ENCODE data around the gene RPL13.
A peak's percentile ranks its signal among the peaks of the same experiment; 100 is the strongest.

The RPL13 gene

DNA sequence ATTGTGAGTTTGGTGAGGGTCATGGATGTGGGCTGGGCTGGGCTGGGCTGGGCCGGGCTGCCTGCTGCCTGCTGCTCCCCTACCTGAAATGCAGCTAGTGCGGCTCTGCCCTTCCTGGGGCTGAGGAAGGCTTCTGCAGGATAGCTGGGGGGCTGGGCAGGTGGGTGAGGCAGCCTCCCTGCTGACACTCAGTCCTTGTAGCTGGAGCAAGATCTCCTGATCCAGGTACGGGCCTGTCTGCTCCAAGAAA, 4.7 kb downstream of the RPL13 start:
- no peaks in the 10 kb centered on the region for H3K9me2 ChIP-seq (replicated peaks; ENCODE audit: control insufficient read depth, low read length)
- peak overlapping the region; percentile 85 for H3K4me2 ChIP-seq (ENCODE audit: low read length)
- TF ChIP-seq, protein P1, sequence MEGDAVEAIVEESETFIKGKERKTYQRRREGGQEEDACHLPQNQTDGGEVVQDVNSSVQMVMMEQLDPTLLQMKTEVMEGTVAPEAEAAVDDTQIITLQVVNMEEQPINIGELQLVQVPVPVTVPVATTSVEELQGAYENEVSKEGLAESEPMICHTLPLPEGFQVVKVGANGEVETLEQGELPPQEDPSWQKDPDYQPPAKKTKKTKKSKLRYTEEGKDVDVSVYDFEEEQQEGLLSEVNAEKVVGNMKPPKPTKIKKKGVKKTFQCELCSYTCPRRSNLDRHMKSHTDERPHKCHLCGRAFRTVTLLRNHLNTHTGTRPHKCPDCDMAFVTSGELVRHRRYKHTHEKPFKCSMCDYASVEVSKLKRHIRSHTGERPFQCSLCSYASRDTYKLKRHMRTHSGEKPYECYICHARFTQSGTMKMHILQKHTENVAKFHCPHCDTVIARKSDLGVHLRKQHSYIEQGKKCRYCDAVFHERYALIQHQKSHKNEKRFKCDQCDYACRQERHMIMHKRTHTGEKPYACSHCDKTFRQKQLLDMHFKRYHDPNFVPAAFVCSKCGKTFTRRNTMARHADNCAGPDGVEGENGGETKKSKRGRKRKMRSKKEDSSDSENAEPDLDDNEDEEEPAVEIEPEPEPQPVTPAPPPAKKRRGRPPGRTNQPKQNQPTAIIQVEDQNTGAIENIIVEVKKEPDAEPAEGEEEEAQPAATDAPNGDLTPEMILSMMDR (IDR thresholded peaks at IDR 0.05; ENCODE audit: low read depth, low read length, poor library complexity, severe bottlenecking) = no peak
- no peak for TF ChIP-seq EZH2phosphoT487 (IDR thresholded peaks at IDR 0.05; ENCODE audit: borderline replicate concordance, low read length)
- H3K9me3 ChIP-seq (ENCODE audit: control insufficient read depth, insufficient read depth, low read length) = no peaks in the 10 kb centered on the region
- peaks cover 60% of the 10 kb centered on the region for H3K36me3 ChIP-seq (ENCODE audit: control insufficient read depth, low read length)
- H3F3A ChIP-seq (ENCODE audit: control insufficient read depth, insufficient read depth) = peaks cover 66% of the 10 kb centered on the region
- H3K27me3 ChIP-seq (ENCODE audit: control insufficient read depth, low read length) = no peaks in the 10 kb centered on the region
- H3K79me2 ChIP-seq (ENCODE audit: control insufficient read depth, low read length) = peaks cover 37% of the 10 kb centered on the region
- H3K4me3 ChIP-seq (ENCODE audit: low read length) = peak overlapping the region; percentile 97
- H4K20me1 ChIP-seq (ENCODE audit: control insufficient read depth, insufficient read depth, low read depth, low read length) = peaks cover 37% of the 10 kb centered on the region
- H3K27ac ChIP-seq (ENCODE audit: low read depth, low read length) = peak overlapping the region; percentile 17
- H3K4me1 ChIP-seq (ENCODE audit: control insufficient read depth, low read length) = peaks cover 46% of the 10 kb centered on the region

DNA sequence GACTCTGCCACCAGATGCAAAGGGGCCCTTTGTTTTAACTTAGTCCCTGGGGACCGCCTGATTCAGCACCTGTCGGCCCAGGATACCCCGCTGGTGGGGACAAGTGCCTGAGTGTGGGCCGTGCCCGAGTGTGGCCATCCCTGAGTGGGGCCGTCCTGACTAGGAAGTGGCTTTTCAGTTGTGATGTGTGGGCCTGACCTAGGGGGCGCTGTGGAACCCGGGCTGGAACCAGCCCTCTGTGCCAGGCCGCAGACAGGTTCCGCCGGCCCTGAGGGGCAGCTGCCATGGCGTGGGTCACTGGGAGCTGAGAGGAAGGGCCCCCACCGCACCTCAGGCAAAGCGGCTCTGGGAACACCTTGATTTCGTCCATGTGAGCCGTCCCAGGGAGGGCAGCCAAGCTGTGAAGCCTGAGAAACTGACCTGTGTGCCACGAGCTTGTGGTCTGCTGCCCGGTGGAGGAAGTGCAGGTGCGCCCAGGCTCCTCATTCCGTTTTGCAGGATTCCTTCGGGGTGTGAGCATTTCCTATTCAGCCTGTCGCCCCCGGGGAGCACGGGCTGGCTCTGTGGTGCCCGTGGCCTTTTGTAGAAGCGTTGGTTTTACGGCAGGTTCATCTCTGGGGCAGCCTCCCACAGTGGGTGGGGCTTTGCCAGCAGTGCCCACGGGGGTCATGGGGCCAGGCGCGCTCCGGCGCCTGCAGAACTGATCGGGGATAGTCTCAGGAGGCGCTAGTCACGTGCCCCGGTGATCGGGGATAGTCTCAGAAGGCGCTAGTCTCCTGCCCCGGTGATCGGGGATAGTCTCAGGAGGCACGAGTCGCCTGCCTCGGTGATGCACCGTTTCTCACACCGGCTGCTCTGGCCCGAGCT, 5.3 kb downstream of the RPL13 start:
- H3K9me3 ChIP-seq (ENCODE audit: control insufficient read depth, insufficient read depth, low read length) = no peaks in the 10 kb centered on the region
- H3K9me2 ChIP-seq (replicated peaks; ENCODE audit: control insufficient read depth, low read length) = no peaks in the 10 kb centered on the region
- H3K27ac ChIP-seq (ENCODE audit: low read depth, low read length) = peak overlapping the region; percentile 17
- H3K4me1 ChIP-seq (ENCODE audit: control insufficient read depth, low read length) = peaks cover 46% of the 10 kb centered on the region
- peak overlapping the region; percentile 85 for H3K4me2 ChIP-seq (ENCODE audit: low read length)
- no peak for TF ChIP-seq EZH2phosphoT487 (IDR thresholded peaks at IDR 0.05; ENCODE audit: borderline replicate concordance, low read length)
- TF ChIP-seq, protein P1 (IDR thresholded peaks at IDR 0.05; ENCODE audit: low read depth, low read length, poor library complexity, severe bottlenecking) = peak; percentile 99
- H3K4me3 ChIP-seq (ENCODE audit: low read length) = peak overlapping the region; percentile 97
- H3K36me3 ChIP-seq (ENCODE audit: control insufficient read depth, low read length) = peaks cover 56% of the 10 kb centered on the region
- peaks cover 66% of the 10 kb centered on the region for H3F3A ChIP-seq (ENCODE audit: control insufficient read depth, insufficient read depth)
- H3K79me2 ChIP-seq (ENCODE audit: control insufficient read depth, low read length) = peaks cover 33% of the 10 kb centered on the region
- H3K27me3 ChIP-seq (ENCODE audit: control insufficient read depth, low read length) = no peaks in the 10 kb centered on the region
- peaks cover 37% of the 10 kb centered on the region for H4K20me1 ChIP-seq (ENCODE audit: control insufficient read depth, insufficient read depth, low read depth, low read length)

DNA sequence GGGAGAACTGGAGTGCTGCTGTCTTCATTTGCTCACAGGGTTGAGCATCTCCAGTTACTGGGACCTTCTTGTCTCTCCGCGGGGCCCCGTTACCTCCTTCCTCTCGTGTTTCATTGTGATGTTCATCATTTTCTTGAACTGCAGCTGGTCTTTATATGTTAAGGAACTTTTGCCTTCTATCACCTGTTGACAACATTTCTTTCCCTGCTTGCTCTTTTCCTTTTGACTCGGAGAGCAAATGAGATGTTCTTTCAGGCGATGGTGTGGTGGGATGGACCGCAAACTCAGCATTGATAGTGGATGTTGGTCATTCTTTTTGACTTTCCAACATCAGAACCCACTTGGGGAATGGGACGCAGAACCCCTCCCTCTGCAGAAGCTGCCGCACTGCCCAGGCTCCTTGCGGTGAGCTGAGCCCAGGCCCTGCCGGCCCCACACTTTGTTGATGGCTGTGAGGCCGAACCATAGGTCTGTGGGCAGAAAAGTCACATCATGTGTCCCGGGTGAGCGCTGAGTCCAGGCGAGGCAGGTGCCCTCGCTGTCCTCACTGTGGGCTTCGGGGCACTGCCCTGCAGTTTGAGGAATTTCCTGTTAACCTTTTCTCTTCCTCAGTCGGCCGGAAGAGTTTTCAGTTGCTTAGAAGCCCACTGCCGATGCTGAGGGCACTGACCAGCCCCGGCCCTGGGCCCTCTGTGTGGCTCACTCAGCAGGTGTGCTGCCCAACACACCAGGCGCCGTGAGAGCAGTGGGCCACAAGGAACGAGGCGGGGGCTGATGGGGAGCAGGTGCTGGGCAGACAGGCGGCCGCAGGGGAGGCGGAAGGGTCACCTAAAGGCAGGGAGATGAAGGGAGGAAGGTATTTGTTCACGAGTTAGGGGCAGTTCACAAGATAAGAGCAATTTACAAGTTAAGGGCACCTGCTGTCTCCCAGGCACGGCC, 7.4 kb downstream of the RPL13 start:
- H3F3A ChIP-seq (ENCODE audit: control insufficient read depth, insufficient read depth) = peaks cover 46% of the 10 kb centered on the region
- H3K9me3 ChIP-seq (ENCODE audit: control insufficient read depth, insufficient read depth, low read length) = no peaks in the 10 kb centered on the region
- no peak for TF ChIP-seq EZH2phosphoT487 (IDR thresholded peaks at IDR 0.05; ENCODE audit: borderline replicate concordance, low read length)
- TF ChIP-seq, protein P1 (IDR thresholded peaks at IDR 0.05; ENCODE audit: low read depth, low read length, poor library complexity, severe bottlenecking) = no peak
- H3K4me3 ChIP-seq (ENCODE audit: low read length) = no peak overlapping the region
- no peak overlapping the region for H3K4me2 ChIP-seq (ENCODE audit: low read length)
- peaks cover 50% of the 10 kb centered on the region for H3K4me1 ChIP-seq (ENCODE audit: control insufficient read depth, low read length)
- peaks cover 34% of the 10 kb centered on the region for H3K36me3 ChIP-seq (ENCODE audit: control insufficient read depth, low read length)
- peaks cover 11% of the 10 kb centered on the region for H3K79me2 ChIP-seq (ENCODE audit: control insufficient read depth, low read length)
- peaks cover 19% of the 10 kb centered on the region for H4K20me1 ChIP-seq (ENCODE audit: control insufficient read depth, insufficient read depth, low read depth, low read length)
- no peak overlapping the region for H3K27ac ChIP-seq (ENCODE audit: low read depth, low read length)
- no peaks in the 10 kb centered on the region for H3K9me2 ChIP-seq (replicated peaks; ENCODE audit: control insufficient read depth, low read length)
- no peaks in the 10 kb centered on the region; the same call in 1 of the 2 replicates for H3K27me3 ChIP-seq (ENCODE audit: control insufficient read depth, low read length)
